Endothelial cell of umbilical vein (primary cell): ENCODE data around the gene DAGLB. TPM values are rescaled to one million over a fixed set of nuclear protein-coding genes. Genes with fewer than 3 reads are reported as not detected.
"Not testable (repeated sequence)": the region's sequence is repeated elsewhere in the genome, so short reads cannot be mapped to it uniquely, and the experiment has no call there.

Experiments
- BruUV-seq: library from RNA; stranded (reverse); fragments of 400-500 nt; replicated peaks from 2 replicates; lab custom pipeline; 2021; lab: Mats Ljungman, UMichigan
- CTCF ChIA-PET: fragments of 300-600, 350-600 bp; sonication (Branson Sonifier 250); formaldehyde crosslinking; loops from one replicate; lab custom pipeline; 2021; ENCODE audit warnings: antibody characterized with exemption, inconsistent platforms; lab: Charles Lee
- POLR2A ChIA-PET: fragments of 300-600, 350-600 bp; sonication (Branson Sonifier 250); formaldehyde crosslinking; loops from one replicate; lab custom pipeline; 2021; ENCODE audit warnings: antibody characterized with exemption, inconsistent platforms; lab: Charles Lee
- DNase-seq: peaks from one replicate; pipeline ENCODE4 v3.0.0-alpha.2; 2011; ENCODE audit warnings: low read depth, low spot score
- FAIRE-seq: peaks from 2 replicates; lab custom pipeline; 2011; peaks lifted over from hg19 to GRCh38; lab: Jason Lieb, UNC
- H2AFZ ChIP-seq: 2 replicates; pipeline ENCODE4 v1.6.0; 2012; ENCODE audit warnings: low read depth, low read length, control low read depth, inconsistent platforms
- H3K27ac ChIP-seq: 2 replicates; pipeline ENCODE4 v1.5.1; 2011; ENCODE audit warnings: low read depth, mild to moderate bottlenecking, control low read depth, low read length, moderate library complexity; ENCODE audit not compliant: insufficient read depth
- H3K27me3 ChIP-seq, 2 experiments: 2 replicates each; pipeline versions ENCODE4 v1.6.0 to v1.6.1; 2011; ENCODE audit warnings: low read length in 2 of 2, mixed read lengths in 1 of 2; ENCODE audit not compliant: control insufficient read depth in 2 of 2, insufficient read depth in 2 of 2
- H3K36me3 ChIP-seq, 2 experiments: 2 replicates in 1 of 2; 3 replicates in 1 of 2; pipeline ENCODE4 v1.5.1; 2011; ENCODE audit warnings: low read length in 2 of 2, mild to moderate bottlenecking in 1 of 2, moderate library complexity in 1 of 2; ENCODE audit not compliant: control insufficient read depth in 2 of 2, insufficient read depth in 2 of 2; ENCODE audit errors: extremely low read depth in 1 of 2
- H3K4me1 ChIP-seq: 3 replicates; pipeline ENCODE4 v1.5.1; 2011; ENCODE audit warnings: mild to moderate bottlenecking, low read length; ENCODE audit not compliant: control insufficient read depth, insufficient read depth; ENCODE audit errors: extremely low read depth
- H3K4me2 ChIP-seq: 2 replicates; pipeline ENCODE4 v1.6.1; 2011; ENCODE audit warnings: low read length, control low read depth, mixed read lengths; ENCODE audit not compliant: insufficient read depth
- H3K4me3 ChIP-seq, 3 experiments: fragments of 200-600 bp in 1 of 3; sonication (generic), shearing (Covaris generic) in 1 of 3; replicated peaks in 1 of 3; 2 replicates each; pipeline ENCODE4 v1.5.1; 2011 to 2016; ENCODE audit warnings: control low read depth in 3 of 3, low read length in 3 of 3, mild to moderate bottlenecking in 2 of 3, inconsistent platforms in 1 of 3, low read depth in 1 of 3, moderate library complexity in 1 of 3; ENCODE audit not compliant: insufficient read depth in 1 of 3
- H3K79me2 ChIP-seq: 2 replicates; pipeline ENCODE4 v1.6.0; 2012; ENCODE audit warnings: low read length, inconsistent platforms; ENCODE audit not compliant: control insufficient read depth, insufficient read depth
- H3K9ac ChIP-seq: replicated peaks from 2 replicates; pipeline ENCODE3; 2011; ENCODE audit warnings: low read length, control low read depth; ENCODE audit not compliant: insufficient read depth; ENCODE audit errors: extremely low read depth
- H3K9me1 ChIP-seq: replicated peaks from 3 replicates; pipeline ENCODE4 v1.6.0; 2011; ENCODE audit warnings: mild to moderate bottlenecking, low read length; ENCODE audit not compliant: control insufficient read depth, insufficient read depth; ENCODE audit errors: extremely low read depth
- H3K9me3 ChIP-seq: replicated peaks from 2 replicates; pipeline ENCODE4 v1.5.1; 2012; ENCODE audit warnings: low read length, inconsistent platforms; ENCODE audit not compliant: control insufficient read depth, insufficient read depth
- H4K20me1 ChIP-seq: replicated peaks from 2 replicates; pipeline ENCODE3; 2011; ENCODE audit warnings: mild to moderate bottlenecking, low read length; ENCODE audit not compliant: control insufficient read depth, insufficient read depth; ENCODE audit errors: extremely low read depth
- EZH2 ChIP-seq: IDR thresholded peaks from 2 replicates; pipeline ENCODE4 v1.6.1; 2012; ENCODE audit warnings: borderline replicate concordance, low read depth, mild to moderate bottlenecking, moderate library complexity, low read length, inconsistent platforms; ENCODE audit not compliant: severe bottlenecking
- FOS ChIP-seq: IDR thresholded peaks from 2 replicates; pipeline ENCODE4 v1.6.1; 2011; ENCODE audit warnings: mild to moderate bottlenecking, low read length, moderate library complexity, borderline replicate concordance; ENCODE audit not compliant: insufficient read depth
- GATA2 ChIP-seq: IDR thresholded peaks from 2 replicates; pipeline ENCODE4 v1.7.0; 2011; ENCODE audit warnings: low read depth, mild to moderate bottlenecking, moderate library complexity, mixed read lengths, low read length; ENCODE audit not compliant: insufficient read length, insufficient read depth
- JUN ChIP-seq: IDR thresholded peaks from 2 replicates; pipeline ENCODE4 v1.6.1; 2011; ENCODE audit warnings: borderline replicate concordance, low read depth; ENCODE audit not compliant: insufficient read length, insufficient read depth
- MYC ChIP-seq: IDR thresholded peaks from one replicate; pipeline ENCODE4 v1.6.1; 2011; ENCODE audit warnings: mild to moderate bottlenecking, low read depth, low read length
- dilution Hi-C: fragments of 300-500 bp; cut with MboI; formaldehyde crosslinking; loops from one replicate; pipeline ENCODE4 v1.15.0; 2019; ENCODE audit warnings: low sequenced_read_pairs; ENCODE audit not compliant: extremely low pct_ligation_motif_present
- intact Hi-C: fragments of 100-400 bp; cut with micrococcal nuclease; formaldehyde crosslinking; loops from one replicate; pipeline ENCODE4 v1.10.0; 2022
- polyA plus RNA-seq, 4 experiments: library from polyadenylated mRNA; depleted of rRNA in 3 of 4; stranded (reverse) in 3 of 4; unstranded in 1 of 4; fragments of >200 nt; gene quantifications; 2 replicates each; pipeline versions ENCODE4 v1.2.1 to v1.2.3, GENCODE V29; 2011 to 2012; ENCODE audit warnings: missing spikeins in 1 of 4
- total RNA-seq: library from RNA; stranded (reverse); gene quantifications from 2 replicates; pipeline ENCODE4 v1.2.3, GENCODE V29; 2021
- TF ChIP-seq, protein P1 (sequence below): IDR thresholded peaks from 2 replicates; pipeline ENCODE4 v1.6.1; 2011; ENCODE audit not compliant: insufficient read depth, insufficient read length
- TF ChIP-seq, protein P2 (sequence below), 2 donors: IDR thresholded peaks; 1 replicate in 1 of 2; 2 replicates in 1 of 2; pipeline ENCODE4 v1.5.1; 2011; ENCODE audit warnings: low read length in 2 of 2, mild to moderate bottlenecking in 2 of 2, moderate library complexity in 2 of 2, control low read depth in 1 of 2, inconsistent platforms in 1 of 2, low read depth in 1 of 2; ENCODE audit not compliant: insufficient read depth in 1 of 2; ENCODE audit errors: extremely low read depth in 1 of 2

DAGLB gene
- total and polyA plus RNA-seq, 2 donors (not counting 3 experiments of a cell fraction or from before 2014, with no cell fraction given): 28.2 to 48.2 TPM

DNA sequence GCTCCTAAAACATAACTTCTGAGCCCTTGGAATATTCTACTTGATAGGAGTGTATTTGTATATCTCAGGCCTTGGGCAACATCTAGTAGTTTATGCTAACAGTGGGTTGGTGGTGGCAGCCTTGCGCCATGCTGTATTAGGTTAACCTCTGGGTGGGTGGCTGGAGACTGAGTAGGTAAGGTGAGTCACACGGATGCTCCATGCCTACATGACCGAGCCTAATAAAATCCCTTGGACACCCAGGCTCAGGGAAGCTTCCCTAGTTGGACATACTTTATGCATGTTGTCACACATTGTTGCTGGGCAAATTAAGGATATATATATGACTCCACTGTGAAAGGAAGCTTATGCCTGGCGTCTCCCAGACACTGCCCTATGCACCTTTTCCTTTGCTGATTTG lies 6.0 kb upstream of the DAGLB start:
- H3K9ac ChIP-seq: no peak overlapping the region
- no peak for TF ChIP-seq MYC
- CTCF ChIA-PET: interaction anchor here (1.1 to 1.6 kb wide), 2 partner anchors 10 kb away, joined by 8 read pairs; no protein-coding TSS in a partner anchor
- no TSS peak for BruUV-seq
- H3K4me1 ChIP-seq: no peaks in the 10 kb centered on the region
- H3K9me3 ChIP-seq: no peaks in the 10 kb centered on the region
- H3K4me2 ChIP-seq: no peak overlapping the region
- no peaks in the 10 kb centered on the region for H4K20me1 ChIP-seq
- no peaks in the 10 kb centered on the region for H3K9me1 ChIP-seq
- H3K27ac ChIP-seq: no peak overlapping the region
- dilution Hi-C loops (no loop called here), intact Hi-C loops (no loop called here)
- no peaks in the 10 kb centered on the region for H3K79me2 ChIP-seq
- no peak overlapping the region for H3K4me3 ChIP-seq
- POLR2A ChIA-PET: no interaction called here
- H2AFZ ChIP-seq: no peak overlapping the region
- DNase-seq (no peak), FAIRE-seq (no peak)
- no peaks in the 10 kb centered on the region for H3K36me3 ChIP-seq
- H3K27me3 ChIP-seq: no peaks in the 10 kb centered on the region

DNA sequence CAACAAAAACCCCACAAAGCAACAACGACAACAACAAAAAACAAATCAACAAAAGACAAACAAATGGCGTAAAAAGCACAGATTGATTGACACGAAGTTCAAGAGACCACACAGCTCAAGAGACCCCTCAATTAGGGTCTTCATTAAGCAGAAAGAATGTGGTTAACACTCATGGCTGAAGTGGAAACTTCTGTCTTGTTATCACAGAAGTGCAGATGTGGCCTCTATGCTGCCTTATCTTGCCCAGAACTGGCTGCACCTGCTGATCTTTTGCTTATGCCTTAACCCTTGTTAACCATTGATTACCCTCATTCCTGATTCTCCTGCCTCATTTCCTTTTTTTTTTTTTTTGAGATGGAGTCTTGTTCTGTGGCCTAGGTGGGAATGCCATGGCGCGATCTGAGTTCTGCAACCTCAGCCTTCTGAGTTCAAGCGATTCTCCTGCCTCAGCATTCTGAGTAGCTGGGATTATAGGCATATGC lies 3.5 kb upstream of the DAGLB start:
- POLR2A ChIA-PET: no interaction called here
- H3K9me1 ChIP-seq: no peaks in the 10 kb centered on the region

DNA sequence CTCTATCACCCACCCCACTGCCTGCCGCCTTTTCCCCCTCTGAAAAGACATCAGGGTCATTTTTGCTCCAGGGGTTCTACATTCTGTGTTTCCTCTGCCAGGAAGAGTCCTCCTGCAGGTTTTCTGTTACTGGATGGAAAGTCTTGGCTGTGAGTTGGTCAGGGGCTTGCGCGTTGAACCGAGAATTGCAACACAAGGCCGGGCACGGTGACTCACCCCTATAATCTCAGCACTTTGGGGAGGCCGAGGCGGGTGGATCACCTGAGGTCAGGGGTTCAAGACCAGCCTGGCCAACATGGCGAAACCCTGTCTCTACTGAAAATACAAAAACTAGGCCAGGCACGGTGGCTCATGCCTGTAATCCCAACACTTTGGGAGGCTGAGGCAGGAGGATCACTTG lies 2.8 kb upstream of the DAGLB start:
- CTCF ChIA-PET, intact Hi-C loops, H3K9ac ChIP-seq, H3K9me1 ChIP-seq, POLR2A ChIA-PET, DNase-seq, H3K4me3 ChIP-seq, H3K27ac ChIP-seq, dilution Hi-C loops, H3K4me2 ChIP-seq, H3K9me3 ChIP-seq, H3K27me3 ChIP-seq, BruUV-seq, H4K20me1 ChIP-seq, H2AFZ ChIP-seq, H3K4me1 ChIP-seq, H3K36me3 ChIP-seq: not testable (repeated sequence)
- H3K79me2 ChIP-seq: peaks cover 16% of the 10 kb centered on the region
- peak; percentile 63 for FAIRE-seq

More for the DNA sequence above, 3.5 kb upstream of the DAGLB start:
- Histone ChIP-seq H3K9me3 (no peaks in the 10 kb centered on the region), H3K79me2 (peaks cover 13% of the 10 kb centered on the region), H3K27ac (no peak overlapping the region), H3K27me3 (no peaks in the 10 kb centered on the region), H2AFZ (no peak overlapping the region), H3K4me1 (no peaks in the 10 kb centered on the region), H3K36me3 (no peaks in the 10 kb centered on the region), H4K20me1 (no peaks in the 10 kb centered on the region), H3K4me2 (no peak overlapping the region), H3K9ac (no peak overlapping the region), H3K4me3 (no peak overlapping the region)
- dilution Hi-C loops: no loop called here
- no TSS peak for BruUV-seq
- TF ChIP-seq, protein P1, sequence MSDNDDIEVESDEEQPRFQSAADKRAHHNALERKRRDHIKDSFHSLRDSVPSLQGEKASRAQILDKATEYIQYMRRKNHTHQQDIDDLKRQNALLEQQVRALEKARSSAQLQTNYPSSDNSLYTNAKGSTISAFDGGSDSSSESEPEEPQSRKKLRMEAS: no peak
- TF ChIP-seq GATA2: no peak
- no peak for TF ChIP-seq EZH2
- no peak for TF ChIP-seq FOS
- TF ChIP-seq, protein P2, sequence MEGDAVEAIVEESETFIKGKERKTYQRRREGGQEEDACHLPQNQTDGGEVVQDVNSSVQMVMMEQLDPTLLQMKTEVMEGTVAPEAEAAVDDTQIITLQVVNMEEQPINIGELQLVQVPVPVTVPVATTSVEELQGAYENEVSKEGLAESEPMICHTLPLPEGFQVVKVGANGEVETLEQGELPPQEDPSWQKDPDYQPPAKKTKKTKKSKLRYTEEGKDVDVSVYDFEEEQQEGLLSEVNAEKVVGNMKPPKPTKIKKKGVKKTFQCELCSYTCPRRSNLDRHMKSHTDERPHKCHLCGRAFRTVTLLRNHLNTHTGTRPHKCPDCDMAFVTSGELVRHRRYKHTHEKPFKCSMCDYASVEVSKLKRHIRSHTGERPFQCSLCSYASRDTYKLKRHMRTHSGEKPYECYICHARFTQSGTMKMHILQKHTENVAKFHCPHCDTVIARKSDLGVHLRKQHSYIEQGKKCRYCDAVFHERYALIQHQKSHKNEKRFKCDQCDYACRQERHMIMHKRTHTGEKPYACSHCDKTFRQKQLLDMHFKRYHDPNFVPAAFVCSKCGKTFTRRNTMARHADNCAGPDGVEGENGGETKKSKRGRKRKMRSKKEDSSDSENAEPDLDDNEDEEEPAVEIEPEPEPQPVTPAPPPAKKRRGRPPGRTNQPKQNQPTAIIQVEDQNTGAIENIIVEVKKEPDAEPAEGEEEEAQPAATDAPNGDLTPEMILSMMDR (IDR thresholded peaks at IDR 0.05; ENCODE audit: extremely low read depth in 1 of 2, insufficient read depth in 1 of 2, low read depth in 1 of 2, low read length in 2 of 2): no peak
- TF ChIP-seq JUN: no peak
- CTCF ChIA-PET: no interaction called here
- DNase-seq (no peak), FAIRE-seq (no peak)
- intact Hi-C loops: no loop called here
